GM20000 (cell line): ENCODE data around the gene GAS2L1.

ENCODE experiments used
- DNase-seq: peaks from one replicate; pipeline ENCODE4 v3.0.0; 2012; ENCODE audit warnings: low spot score
- TF ChIP-seq, protein P1 (sequence below): IDR thresholded peaks from 2 replicates; pipeline ENCODE4 v1.5.1; 2012; ENCODE audit warnings: mild to moderate bottlenecking, control low read depth; ENCODE audit errors: extremely low read depth, missing control alignments

The GAS2L1 gene

DNA sequence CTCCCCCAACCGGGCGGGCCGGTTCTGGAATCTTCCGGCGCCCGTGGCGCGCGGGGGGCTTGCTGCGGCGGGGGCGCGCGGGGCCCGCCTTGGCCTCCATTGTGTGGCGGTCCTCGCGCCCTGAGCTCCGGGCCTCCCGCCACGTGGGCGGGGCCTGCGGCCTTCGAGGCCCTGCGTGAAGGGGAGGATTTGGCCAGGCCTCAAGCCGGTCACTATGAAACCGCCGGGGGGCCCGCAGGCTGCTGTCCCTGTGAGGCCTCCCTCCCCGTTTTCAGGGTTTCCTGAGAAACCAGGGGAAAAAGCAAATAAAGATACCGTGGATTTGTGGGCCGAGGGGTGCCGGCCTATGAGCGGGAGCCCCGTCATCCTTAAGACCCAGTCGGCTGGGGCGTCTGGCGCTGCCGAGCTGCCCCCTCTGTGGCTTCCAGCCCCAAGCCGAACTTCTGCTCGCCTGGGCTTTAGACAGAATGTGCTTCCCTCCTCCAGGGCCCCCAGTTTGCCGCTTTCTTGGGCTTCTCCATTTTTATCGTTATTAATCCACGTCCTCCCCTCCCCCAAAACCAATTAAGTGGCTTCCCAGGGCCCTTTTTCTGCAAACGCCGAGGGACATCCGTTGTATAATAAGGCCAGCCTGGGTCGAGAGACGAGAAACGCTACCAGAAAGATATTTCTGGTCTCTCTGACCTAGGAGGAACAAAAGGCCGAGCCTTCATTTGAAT lies 37.8 kb upstream of the GAS2L1 start:
- peak; percentile 55 for DNase-seq
- TF ChIP-seq, protein P1, sequence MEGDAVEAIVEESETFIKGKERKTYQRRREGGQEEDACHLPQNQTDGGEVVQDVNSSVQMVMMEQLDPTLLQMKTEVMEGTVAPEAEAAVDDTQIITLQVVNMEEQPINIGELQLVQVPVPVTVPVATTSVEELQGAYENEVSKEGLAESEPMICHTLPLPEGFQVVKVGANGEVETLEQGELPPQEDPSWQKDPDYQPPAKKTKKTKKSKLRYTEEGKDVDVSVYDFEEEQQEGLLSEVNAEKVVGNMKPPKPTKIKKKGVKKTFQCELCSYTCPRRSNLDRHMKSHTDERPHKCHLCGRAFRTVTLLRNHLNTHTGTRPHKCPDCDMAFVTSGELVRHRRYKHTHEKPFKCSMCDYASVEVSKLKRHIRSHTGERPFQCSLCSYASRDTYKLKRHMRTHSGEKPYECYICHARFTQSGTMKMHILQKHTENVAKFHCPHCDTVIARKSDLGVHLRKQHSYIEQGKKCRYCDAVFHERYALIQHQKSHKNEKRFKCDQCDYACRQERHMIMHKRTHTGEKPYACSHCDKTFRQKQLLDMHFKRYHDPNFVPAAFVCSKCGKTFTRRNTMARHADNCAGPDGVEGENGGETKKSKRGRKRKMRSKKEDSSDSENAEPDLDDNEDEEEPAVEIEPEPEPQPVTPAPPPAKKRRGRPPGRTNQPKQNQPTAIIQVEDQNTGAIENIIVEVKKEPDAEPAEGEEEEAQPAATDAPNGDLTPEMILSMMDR, result no peak

DNA sequence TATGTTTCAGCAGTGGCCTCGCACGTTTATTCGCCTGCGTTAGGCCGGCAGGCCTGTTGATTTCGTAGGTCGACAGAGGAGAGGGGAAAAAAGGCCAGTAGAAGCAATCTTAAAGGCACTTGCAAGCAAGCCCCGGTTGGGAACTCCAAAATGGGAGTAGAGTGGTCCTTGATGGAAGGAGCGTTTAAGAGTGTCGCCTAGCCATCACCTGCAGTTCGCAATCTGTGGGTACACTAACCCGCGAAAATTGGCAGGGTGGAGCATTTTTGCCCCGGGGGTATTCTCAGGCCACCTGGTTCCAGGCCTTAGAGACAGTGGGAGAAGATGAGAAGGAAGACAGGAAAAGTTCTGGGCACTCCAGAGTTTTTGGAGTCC lies 37.2 kb upstream of the GAS2L1 start:
- DNase-seq, result no peak

DNA sequence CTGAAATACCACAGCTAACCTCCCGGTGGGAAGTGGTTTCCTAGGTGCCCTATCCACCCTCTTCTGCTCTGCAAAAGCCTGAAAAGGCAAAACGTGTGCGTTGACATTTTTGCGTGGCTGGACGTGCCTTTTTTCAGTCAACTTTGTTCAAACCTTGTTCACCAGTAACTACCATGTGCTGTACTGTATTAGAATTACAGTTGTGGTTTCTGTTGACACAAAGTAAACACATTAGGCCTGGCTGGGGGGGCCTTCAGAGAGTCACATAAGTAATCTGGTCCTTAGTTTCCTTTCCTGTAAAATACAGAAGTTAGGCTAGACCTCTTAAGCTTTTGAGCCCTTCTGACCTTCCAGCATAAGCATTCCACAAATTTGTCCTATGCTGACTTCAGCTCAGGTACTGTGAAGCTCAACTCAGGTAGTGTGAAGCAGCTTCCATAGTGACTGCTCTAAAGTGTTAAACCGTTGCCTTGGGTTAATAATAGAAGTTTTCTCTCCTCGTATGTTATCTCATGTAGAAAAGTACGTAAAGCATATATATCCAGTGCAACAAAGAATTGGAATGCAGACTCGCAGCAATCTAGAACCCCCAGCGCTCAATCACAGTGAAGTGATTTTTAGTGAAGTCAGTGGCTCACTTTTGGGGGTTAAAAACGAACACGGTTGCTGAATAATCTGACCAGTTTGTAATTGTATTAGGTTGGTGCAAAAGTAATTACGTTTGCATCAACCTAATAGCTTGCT lies 36.5 kb upstream of the GAS2L1 start:
- no peak for DNase-seq

More for the DNA sequence above, 37.2 kb upstream of the GAS2L1 start:
- TF ChIP-seq, protein P1, result no peak

DNA sequence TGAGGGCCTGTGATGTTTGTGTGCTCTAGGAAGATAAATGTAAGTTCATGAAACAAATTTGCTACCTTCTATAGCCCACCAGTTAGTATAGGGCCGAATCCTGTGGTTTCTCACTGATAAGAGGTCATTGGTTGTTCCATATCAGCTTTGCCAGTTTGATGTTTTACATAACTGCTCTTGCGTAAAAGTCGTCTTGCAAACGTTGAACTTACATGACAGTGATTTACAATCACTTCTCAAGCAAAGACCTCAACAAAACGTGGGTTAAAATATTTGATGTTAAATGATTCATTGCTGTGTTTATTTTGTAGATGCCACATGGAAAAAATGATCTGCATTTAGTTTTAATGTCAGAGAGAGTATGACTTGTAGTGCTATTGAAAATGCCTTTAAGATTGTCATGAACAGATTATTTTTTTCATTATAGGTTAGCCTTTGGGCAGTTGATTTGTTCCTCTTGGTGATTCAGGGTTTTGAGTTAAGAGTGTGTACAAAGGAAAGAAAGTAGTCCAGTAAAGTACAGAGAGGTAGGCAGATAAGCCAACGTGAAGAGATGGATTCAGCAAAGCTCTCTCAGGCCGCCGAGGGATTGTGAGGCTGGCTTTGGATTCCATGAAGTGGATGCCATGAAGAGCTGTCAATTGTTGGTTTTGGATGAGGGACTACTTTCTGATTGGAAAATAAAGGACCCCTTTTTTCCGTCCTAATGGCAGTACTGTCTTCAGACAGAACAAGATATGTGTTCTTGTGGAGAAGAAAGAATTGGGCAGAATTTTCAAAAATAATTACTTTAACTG lies 35.8 kb upstream of the GAS2L1 start:
- TF ChIP-seq, protein P1, result no peak
- no peak for DNase-seq

More for the DNA sequence above, 36.5 kb upstream of the GAS2L1 start:
- TF ChIP-seq, protein P1, result no peak

DNA sequence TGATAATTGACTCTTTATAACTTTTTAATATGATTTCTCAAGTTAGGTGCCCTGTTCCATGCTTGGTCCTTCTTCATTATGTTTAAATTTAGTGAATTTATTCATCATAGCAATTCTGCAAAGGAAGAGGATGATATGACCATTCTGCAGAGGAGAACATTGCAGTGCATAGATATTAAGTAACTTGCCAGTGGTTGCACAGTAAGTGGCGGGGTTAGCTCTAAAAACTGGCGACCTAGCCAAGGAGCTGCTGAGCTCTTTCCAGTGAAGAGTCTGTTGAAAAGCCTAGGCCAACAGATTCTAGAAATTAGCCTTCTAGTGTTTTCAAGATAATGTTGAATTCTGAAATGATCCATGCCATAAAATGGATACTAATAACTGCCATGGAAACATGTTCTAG lies 33.8 kb upstream of the GAS2L1 start:
- TF ChIP-seq, protein P1, result no peak
- DNase-seq, result no peak

DNA sequence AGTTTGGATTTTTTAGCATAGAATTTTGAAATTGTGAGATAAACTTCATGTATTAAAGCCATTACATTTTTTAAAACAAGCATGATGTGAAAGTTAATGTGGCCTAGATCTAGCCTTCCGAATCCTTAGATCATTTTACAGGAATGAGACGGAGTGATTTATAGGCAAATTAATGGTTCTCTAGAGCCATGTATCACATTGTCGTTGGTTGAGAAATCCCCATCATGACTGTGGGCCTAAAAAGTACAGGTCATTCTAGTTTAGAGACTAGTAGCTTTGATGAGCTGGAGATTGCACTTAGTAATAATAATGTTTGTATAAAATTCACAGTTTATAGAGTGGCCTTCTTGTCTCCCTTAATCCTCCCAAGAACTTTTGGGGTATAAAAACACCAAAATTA lies 31.3 kb upstream of the GAS2L1 start:
- DNase-seq, result no peak
- TF ChIP-seq, protein P1, result no peak
